ENCODE results near the gene LAIR2. TPM values are rescaled to one million over a fixed set of nuclear protein-coding genes. Genes with fewer than 3 reads are reported as not detected.

The LAIR2 gene
- total and polyA plus RNA-seq, 2 experiments from 2014 or later = not detected

DNA sequence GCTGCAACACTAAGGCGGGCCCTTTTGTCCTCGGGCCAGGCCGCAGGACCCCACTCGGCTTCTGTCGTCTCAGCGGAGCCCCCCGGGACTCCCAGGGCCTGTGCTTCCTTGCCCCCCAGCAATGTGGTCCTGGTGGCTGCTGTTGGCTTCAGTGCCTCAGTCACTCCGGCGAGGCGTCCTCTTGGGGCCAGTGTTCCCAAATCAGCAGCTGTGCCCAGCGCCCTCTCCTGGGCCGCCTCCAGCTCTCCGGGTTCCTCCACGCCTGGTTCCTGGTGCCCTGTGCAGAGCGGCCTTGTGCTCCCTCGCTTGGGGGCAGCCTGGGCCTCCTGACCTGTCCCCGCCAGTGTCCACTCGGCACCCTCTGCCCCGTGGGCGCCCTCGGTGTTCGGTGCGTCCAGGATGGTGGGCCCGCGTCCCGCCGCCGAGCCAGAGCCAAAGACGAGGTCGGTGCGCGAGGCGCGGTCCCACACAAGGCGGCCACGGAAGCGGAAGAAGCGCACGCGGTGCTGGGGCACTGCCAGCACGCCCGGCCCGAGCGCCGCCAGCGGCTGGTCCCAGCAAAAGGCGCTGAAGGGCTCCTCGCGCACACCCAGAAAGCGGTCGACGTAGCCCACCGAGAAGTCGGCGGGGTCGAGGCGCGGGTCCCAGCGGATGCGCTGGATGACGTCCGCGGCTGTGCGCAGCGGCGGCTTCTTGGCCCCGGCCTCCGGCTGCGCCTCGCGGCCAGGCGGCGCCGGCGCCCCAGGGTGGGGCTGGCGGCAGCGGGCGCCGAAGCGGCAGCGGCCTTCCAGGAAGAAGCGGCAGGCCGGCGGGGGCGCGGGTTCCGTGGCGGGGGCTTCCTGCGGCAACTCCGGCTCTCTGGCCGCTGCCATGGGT is 39.7 kb upstream of the LAIR2 start:
- H3K4me2 ChIP-seq = peak overlapping the region; percentile 91
- peaks cover 22% of the 10 kb centered on the region for H3K79me2 ChIP-seq
- peak overlapping the region; percentile 88 for H3K27ac ChIP-seq
- H3K9me3 ChIP-seq (ENCODE audit: low read depth) = no peaks in the 10 kb centered on the region
- no peaks in the 10 kb centered on the region for H3K27me3 ChIP-seq
- H3K36me3 ChIP-seq (replicated peaks; ENCODE audit: insufficient read depth, low read depth) = no peaks in the 10 kb centered on the region
- peak overlapping the region; percentile 12 for H3K4me3 ChIP-seq
- WGBS (ENCODE audit: low lambda C conversion rate, missing lambda C conversion rate) = 10% methylated on average over 88 of the region's 91 CpGs
- H3K9me2 ChIP-seq (replicated peaks; ENCODE audit: insufficient read depth) = no peaks in the 10 kb centered on the region
- TF ChIP-seq, protein P1, sequence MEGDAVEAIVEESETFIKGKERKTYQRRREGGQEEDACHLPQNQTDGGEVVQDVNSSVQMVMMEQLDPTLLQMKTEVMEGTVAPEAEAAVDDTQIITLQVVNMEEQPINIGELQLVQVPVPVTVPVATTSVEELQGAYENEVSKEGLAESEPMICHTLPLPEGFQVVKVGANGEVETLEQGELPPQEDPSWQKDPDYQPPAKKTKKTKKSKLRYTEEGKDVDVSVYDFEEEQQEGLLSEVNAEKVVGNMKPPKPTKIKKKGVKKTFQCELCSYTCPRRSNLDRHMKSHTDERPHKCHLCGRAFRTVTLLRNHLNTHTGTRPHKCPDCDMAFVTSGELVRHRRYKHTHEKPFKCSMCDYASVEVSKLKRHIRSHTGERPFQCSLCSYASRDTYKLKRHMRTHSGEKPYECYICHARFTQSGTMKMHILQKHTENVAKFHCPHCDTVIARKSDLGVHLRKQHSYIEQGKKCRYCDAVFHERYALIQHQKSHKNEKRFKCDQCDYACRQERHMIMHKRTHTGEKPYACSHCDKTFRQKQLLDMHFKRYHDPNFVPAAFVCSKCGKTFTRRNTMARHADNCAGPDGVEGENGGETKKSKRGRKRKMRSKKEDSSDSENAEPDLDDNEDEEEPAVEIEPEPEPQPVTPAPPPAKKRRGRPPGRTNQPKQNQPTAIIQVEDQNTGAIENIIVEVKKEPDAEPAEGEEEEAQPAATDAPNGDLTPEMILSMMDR (IDR thresholded peaks at IDR 0.05; ENCODE audit: poor library complexity) = peak; percentile 18
- TF ChIP-seq EZH2 (IDR thresholded peaks at IDR 0.05; ENCODE audit: borderline replicate concordance) (no peak), EZH2phosphoT487 (IDR thresholded peaks at IDR 0.05; ENCODE audit: low read depth, severe bottlenecking, unreplicated experiment) (no peak)
- peaks cover 12% of the 10 kb centered on the region for H3K4me1 ChIP-seq (ENCODE audit: insufficient read depth)
- H4K20me1 ChIP-seq (ENCODE audit: insufficient read depth, poor library complexity, severe bottlenecking) = peaks cover 29% of the 10 kb centered on the region
- peak; percentile 73 for DNase-seq (ENCODE audit: low spot score)
- no peak overlapping the region for H2AFZ ChIP-seq

DNA sequence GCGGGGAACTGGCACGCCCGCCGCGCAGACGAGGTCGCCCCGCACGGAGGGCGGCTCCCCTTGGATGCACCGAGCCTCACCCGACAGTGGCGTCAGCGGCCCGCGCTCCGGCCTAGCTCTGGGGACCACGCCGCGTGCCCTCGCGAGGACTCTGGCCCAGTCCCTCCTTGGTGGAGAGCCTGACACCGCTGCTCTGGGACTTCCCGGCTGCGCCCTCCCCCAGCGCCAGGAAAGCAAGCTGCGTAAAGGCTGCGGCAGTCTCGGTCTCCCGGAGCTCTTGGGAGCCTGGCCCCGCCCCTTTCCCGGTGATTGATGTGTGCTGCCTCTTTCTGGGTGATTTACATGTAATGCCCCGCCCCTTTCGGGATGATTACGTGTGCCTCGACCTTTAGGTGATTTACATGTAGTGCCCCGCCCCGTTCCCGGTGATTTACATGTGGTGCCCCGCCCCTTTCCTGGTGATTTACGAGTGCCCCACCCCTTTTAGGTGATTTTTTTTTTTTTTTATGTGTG is 39.0 kb upstream of the LAIR2 start, which contains the start of gene LENG9:
Gene LENG9 (minus strand): TSS at position 248 of the 513 bp plus-strand sequence. CDS start 252 bp downstream, outside the sequence.
- H3K36me3 ChIP-seq (replicated peaks; ENCODE audit: insufficient read depth, low read depth) = no peaks in the 10 kb centered on the region
- H3K9me2 ChIP-seq (replicated peaks; ENCODE audit: insufficient read depth) = no peaks in the 10 kb centered on the region
- H3K4me3 ChIP-seq = peak within 1 kb of the TSS; percentile 12
- no peaks in the 10 kb centered on the region for H3K27me3 ChIP-seq
- H3K4me1 ChIP-seq (ENCODE audit: insufficient read depth) = peaks cover 16% of the 10 kb centered on the region
- H4K20me1 ChIP-seq (ENCODE audit: insufficient read depth, poor library complexity, severe bottlenecking) = peaks cover 25% of the 10 kb centered on the region
- TF ChIP-seq, protein P1 (IDR thresholded peaks at IDR 0.05; ENCODE audit: poor library complexity) = no peak
- TF ChIP-seq EZH2phosphoT487 (IDR thresholded peaks at IDR 0.05; ENCODE audit: low read depth, severe bottlenecking, unreplicated experiment) (no peak), EZH2 (IDR thresholded peaks at IDR 0.05; ENCODE audit: borderline replicate concordance) (no peak)
- no peak within 1 kb of the TSS for H2AFZ ChIP-seq
- peak within 1 kb of the TSS; percentile 91 for H3K4me2 ChIP-seq
- peaks cover 18% of the 10 kb centered on the region for H3K79me2 ChIP-seq
- peak within 1 kb of the TSS; percentile 88 for H3K27ac ChIP-seq
- peak; percentile 100 for DNase-seq (ENCODE audit: low spot score)
- H3K9me3 ChIP-seq (ENCODE audit: low read depth) = no peaks in the 10 kb centered on the region
- WGBS (ENCODE audit: low lambda C conversion rate, missing lambda C conversion rate) = 2% methylated on average over 35 of the region's 41 CpGs

DNA sequence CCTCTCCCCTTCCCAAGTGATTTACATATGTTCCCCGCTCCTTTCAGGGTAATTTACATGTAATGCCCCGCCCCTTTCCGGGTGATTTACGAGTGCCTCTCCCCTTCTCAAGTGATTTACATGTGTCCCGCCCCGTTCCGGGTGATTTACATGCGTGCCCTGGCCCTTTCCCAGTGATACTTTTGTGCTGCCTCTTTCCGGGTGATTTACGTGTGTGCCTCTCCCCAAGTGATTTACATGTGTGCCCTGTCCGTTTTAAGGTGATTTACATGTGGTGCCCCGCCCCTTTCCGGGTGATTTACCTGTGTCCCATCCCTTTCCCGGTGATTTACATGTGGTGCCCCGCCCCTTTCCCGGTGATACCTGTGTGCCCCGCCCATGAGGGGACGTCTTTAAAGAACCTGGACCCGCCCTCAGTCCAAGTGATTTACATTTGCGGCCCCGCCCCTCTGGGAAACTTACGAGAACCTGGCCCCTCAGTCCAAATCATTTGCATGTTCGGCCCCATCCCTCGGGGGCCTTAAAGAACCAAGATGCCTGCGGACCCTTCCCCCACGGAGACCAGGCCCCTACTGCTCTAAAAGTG is 38.5 kb upstream of the LAIR2 start:
- no peaks in the 10 kb centered on the region for H3K27me3 ChIP-seq
- H3K4me3 ChIP-seq = no peak overlapping the region
- peaks cover 19% of the 10 kb centered on the region for H4K20me1 ChIP-seq (ENCODE audit: insufficient read depth, poor library complexity, severe bottlenecking)
- 2% methylated on average over 25 of the region's 26 CpGs for WGBS (ENCODE audit: low lambda C conversion rate, missing lambda C conversion rate)
- H3K4me1 ChIP-seq (ENCODE audit: insufficient read depth) = peaks cover 16% of the 10 kb centered on the region
- TF ChIP-seq EZH2phosphoT487 (IDR thresholded peaks at IDR 0.05; ENCODE audit: low read depth, severe bottlenecking, unreplicated experiment) (no peak), EZH2 (IDR thresholded peaks at IDR 0.05; ENCODE audit: borderline replicate concordance) (no peak)
- TF ChIP-seq, protein P1 (IDR thresholded peaks at IDR 0.05; ENCODE audit: poor library complexity) = no peak
- DNase-seq (ENCODE audit: low spot score) = peak; percentile 97
- no peak overlapping the region for H2AFZ ChIP-seq
- peak overlapping the region; percentile 91 for H3K4me2 ChIP-seq
- H3K27ac ChIP-seq = peak overlapping the region; percentile 88
- peaks cover 15% of the 10 kb centered on the region for H3K79me2 ChIP-seq
- H3K36me3 ChIP-seq (replicated peaks; ENCODE audit: insufficient read depth, low read depth) = no peaks in the 10 kb centered on the region
- no peaks in the 10 kb centered on the region for H3K9me3 ChIP-seq (ENCODE audit: low read depth)
- no peaks in the 10 kb centered on the region for H3K9me2 ChIP-seq (replicated peaks; ENCODE audit: insufficient read depth)

All from hepatocyte (in vitro differentiated cells).